Fibroblast of upper back skin (primary cell): ENCODE measurements around the gene NOC2L.
A peak's percentile ranks its signal among the peaks of the same experiment; 100 is the strongest.
"Not testable (repeated sequence)": the region's sequence is repeated elsewhere in the genome, so short reads cannot be mapped to it uniquely, and the experiment has no call there.

ENCODE experiments used
- DNase-seq: peaks from one replicate; pipeline ENCODE4 v3.0.0-alpha.2; 2013

NOC2L gene

GRCh38 chr1:960363-961131, 1.5 kb upstream of the NOC2L start, which contains the start of gene KLHL17:
Gene KLHL17, plus strand, starts transcription at chr1:960584. Its CDS starts 110 bp downstream, at chr1:960694.
- peak; percentile 61 for DNase-seq

DNA sequence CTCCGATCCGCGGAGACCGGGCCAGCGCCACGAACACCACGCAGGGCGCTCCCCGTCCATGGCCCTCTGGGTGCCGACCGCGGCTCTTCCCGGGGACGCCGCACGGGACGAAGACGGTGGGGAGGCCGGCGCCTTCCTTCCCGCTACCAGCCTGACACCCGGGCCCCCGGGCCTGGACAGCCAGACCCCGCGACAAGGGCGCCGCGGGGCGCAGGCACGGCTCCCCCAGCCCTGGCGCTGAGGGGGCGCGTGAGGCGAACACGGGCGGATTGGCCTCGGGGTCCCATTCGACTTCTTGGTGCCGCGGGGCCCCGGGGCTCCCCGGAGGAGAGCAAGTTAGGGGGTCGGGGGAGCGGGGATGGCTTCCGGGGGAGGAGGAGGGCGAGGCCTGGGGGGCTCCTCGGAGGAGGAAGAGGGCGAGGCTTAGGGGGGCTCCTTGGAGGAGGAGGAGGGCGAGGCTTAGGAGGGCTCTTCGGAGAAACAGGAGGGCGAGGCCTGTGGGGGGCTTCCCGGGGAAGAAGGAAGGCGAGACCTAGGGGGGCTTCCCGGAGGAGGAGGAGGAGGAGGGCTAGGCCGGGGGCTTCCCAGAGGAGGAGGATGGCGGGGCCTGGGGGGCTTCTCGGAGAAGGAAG, 791 bp upstream of the NOC2L start:
- DNase-seq, result no peak

DNA sequence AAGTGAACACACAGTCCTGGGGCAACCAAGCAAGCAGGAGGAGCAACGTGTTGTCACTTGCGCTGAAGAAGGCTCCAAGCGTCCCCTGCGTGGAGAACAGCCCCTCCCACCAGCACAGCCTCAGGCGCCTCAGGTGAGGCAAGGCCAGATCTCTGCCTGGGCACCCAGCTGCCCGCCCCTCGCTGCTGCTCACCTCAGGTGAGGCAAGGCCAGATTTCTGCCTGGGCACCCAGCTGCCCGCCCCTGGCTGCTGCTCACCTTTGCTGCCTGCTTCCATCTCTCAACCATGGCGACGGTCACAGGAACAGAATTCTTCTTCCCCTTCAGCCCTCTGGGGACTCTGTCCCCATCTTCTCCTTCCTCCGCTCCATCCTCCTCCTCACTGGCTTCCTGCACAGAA, 2.4 kb downstream of the NOC2L start:
- DNase-seq, result no peak

- DNase-seq, result no peak
Measured at GRCh38 chr1:955474-955873, 3.6 kb downstream of the NOC2L start.

DNA sequence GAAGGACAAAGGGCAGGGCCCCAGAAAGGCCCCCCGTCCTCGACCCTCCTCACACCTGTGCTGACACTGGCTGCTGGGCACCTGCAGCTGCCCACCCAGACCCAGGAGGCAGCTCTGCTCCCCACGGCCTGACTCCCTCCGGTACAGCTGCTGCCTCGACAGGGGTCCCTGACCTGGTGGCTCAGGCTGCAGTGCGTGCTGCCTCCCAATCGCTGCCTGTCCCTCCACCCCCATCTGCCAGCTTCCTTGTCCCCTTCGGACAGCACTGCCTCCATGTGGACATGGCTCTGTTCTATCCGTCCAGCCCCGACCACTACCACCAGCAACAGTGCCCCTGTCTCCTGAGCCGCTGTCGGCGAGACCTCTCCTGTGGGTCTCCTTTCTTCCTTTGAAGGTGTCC, 4.1 kb downstream of the NOC2L start:
- no peak for DNase-seq

DNA sequence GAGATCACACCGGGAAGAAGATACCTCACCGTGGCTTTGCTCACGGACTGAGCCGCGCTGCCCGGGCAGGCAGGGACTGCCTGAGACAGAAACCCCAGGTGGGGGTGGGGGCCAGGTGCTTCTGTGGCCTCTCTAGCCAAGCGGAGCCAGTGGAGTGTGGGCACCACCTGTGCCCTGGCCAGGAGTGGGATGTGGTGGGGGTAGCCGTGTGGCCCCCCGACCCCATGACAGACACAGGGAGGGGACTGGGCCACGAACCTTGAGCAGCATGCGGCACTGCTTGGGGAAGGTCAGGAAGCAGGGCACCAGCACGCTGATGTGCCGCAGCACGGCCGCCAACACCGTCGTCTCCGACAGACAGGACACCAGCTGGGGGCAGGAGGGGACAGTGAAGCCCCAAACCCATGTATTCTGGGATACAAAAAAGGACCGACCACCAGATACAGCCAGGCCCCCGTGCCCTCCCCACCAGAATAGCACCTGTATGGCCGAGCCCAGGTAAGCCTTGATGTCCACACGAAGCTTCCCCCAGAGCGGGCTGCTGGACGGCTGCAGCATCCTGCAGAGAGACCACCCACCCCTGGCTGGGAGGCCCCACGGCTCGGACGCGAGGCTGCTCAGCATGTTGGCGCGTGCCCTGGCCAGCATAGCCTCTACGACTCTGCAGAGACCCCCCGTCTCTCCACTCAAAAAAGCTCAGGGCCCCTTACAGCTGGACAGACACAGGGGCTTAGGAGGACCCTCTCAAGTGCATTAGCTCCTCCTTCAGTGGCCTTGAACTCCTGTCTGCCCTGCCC, 5.3 kb downstream of the NOC2L start:
- DNase-seq, result no peak

DNA sequence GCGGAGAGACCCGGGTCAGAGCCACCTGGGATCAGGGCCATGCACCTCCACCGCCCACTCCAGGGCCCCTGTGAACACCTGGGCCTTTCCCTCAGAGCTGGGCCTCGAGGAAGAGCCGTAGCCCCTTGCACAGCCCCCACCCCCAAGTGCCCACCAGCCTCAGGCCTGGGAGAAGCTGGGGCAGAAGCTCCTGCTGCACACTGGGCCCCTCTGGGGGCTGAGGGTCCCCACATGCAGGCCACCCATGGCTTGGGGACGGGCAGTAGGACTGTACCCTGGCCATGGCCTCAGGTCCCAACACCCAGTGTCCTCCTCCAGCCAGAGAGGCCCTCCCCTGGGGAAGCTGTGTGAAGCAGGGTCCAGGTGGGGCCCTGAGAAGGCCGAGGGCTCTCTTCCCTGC, 6.5 kb downstream of the NOC2L start:
- DNase-seq, result no peak

GRCh38 chr1:952201-952600, 6.9 kb downstream of the NOC2L start:
- no peak for DNase-seq

DNA sequence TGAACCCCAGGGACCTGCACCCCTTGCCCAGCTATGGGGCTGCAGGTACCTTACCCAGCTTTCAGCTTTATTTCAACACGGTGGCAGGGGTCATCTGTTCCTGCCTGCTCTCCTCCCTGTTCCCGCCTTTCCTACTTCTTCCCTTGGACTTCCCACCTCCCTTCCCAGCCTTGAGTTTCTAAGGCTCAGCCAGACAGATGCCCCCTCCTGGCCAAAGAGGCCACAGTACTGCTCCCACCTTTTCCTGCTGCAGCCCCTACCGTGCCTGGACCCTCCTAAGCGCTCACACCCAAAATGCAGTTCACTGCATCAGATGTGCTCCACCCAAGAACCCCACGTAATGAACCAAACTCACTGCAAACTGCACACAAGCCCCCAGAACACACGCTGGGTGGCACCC, 7.7 kb downstream of the NOC2L start:
- no peak for DNase-seq

DNA sequence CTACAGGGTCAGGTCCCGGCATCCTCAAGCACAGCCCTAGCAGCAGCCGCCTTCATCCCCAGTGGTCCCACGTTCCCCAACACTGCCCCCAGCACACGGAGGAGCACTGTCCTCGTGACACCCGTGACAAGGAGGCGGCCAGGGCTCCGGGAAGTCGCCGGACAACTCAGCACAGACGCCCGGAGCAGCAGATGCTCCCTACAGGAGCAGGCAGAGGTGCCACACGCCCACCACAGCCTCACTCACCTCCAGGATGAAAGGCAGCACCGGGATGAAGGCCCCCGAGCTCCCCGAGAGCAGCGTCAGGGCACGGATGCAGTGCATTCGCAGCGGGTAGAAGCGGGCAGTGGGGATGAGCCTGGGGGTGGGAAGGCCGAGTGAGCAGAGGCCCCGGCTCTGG, 8.2 kb downstream of the NOC2L start:
- no peak for DNase-seq

DNA sequence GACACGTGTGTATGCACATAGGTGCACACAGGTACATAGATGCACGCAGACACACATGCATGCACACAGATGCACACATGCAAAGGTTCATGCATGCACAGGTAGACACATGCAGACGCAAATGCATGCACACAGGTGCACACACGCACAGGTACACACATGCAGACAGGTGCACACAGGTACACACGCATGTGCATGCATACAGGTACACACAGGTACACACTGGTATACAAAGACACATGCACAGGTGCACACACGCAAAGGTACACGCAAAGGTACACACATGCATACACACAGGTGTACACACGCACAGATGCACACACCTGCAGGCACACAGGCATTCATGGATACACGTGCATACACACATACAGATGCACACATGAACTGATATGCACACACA, 8.8 kb downstream of the NOC2L start:
- no peak for DNase-seq

DNA sequence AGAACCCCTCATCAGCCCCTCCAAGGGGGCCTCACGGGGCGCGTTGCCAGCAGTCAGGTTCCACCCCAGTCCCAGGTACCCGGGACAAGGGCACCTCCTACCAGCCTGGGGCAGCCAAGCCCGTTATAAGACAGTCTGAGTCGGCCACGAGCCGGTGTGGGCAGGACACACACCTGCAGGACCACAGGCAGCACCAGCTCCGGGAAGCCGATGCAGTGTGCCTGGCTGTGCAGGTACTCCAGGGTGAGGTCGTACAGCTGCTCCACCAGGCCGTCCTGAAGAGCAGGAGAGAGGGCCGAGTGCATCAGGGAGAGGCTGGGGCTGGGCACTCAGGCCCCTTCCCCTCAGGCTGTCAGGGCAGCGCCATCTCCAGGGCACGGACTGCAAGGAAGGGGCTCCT, 11.1 kb downstream of the NOC2L start:
- no peak for DNase-seq

GRCh38 chr1:946811-947210, 12.2 kb downstream of the NOC2L start:
- DNase-seq, result not testable (repeated sequence)

GRCh38 chr1:945688-946556, 13.1 kb downstream of the NOC2L start:
- no peak for DNase-seq

- DNase-seq, result peak; percentile 82
Measured at GRCh38 chr1:944341-945325, 14.4 kb downstream of the NOC2L start.

- no peak for DNase-seq
Measured at GRCh38 chr1:943545-944340, 15.3 kb downstream of the NOC2L start.

- peak; percentile 88 for DNase-seq
Measured at GRCh38 chr1:942864-943533, 16.1 kb downstream of the NOC2L start.

DNA sequence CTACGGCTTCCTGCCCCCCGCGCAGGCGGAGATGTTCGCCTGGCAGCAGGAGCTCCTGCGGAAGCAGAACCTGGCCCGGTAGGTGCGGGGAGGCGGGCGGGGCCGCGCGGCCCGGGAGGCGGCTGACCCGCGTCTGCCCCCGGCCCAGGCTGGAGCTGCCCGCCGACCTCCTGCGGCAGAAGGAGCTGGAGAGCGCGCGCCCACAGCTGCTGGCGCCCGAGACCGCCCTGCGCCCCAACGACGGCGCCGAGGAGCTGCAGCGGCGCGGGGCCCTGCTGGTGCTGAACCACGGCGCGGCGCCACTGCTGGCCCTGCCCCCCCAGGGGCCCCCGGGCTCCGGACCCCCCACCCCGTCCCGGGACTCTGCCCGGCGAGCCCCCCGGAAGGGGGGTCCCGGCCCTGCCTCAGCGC, 16.6 kb downstream of the NOC2L start:
- DNase-seq, result no peak

DNA sequence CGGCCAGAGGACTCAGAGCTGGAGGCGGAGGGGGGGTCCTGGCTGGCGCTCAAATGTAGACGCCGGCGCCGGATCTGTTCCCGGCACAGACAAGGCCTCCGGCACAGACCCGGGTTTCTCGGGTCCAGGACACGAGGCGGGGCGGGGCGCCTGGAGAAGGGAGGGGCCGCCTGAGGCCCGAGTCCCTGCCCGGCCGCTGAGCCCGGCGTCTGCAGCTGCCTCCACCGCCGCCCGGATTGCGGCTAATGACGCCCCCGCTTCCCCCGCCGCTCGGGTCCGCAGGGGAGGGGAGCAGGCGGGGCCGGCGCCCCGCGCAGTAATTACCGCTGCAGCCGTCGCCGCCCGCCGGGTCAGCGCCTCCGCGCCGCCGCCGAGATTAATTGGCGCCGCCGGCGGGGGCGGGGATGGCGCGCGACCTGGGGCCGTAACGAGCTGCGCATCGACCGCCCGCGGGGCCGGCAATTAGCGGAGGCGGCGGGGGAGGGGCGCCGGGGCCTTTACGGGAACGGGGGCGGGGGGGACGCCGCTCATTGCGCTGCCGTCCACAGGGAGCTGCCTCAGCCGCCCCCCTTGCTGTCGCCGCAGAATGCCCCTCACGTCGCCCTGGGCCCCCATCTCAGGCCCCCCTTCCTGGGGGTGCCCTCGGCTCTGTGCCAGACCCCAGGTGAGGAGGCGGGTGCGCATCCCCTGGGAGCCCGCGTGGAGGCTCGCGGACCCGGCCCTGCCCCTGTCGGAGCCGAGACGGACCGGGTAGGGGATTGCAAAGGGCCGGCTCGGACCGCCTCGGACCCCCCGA, 17.3 kb downstream of the NOC2L start:
- peak; percentile 93 for DNase-seq
